Type B pancreatic cell (in vitro differentiated cells): ENCODE measurements around the gene MS4A6A. TPM values are rescaled to one million over a fixed set of nuclear protein-coding genes. Genes with fewer than 3 reads are reported as not detected.

Source experiments
- DNase-seq: peaks from one replicate; pipeline ENCODE4 v3.0.0; 2021; ENCODE audit warnings: mixed read lengths; ENCODE audit not compliant: unreplicated experiment; ENCODE audit errors: extremely low spot score
- H3K27ac Mint-ChIP-seq: 2 replicates; pipeline ENCODE4 v1.8.0; 2021; ENCODE audit warnings: mild to moderate bottlenecking, mixed read lengths
- H3K27me3 Mint-ChIP-seq: 2 replicates; pipeline ENCODE4 v1.8.0; 2021; ENCODE audit warnings: mixed read lengths
- H3K36me3 Mint-ChIP-seq: 2 replicates; pipeline ENCODE4 v1.8.0; 2021; ENCODE audit warnings: mixed read lengths
- H3K4me1 Mint-ChIP-seq: one replicate; pipeline ENCODE4 v1.8.0; 2021; ENCODE audit warnings: mixed read lengths; ENCODE audit not compliant: unreplicated experiment
- H3K4me3 Mint-ChIP-seq: 2 replicates; pipeline ENCODE4 v1.8.0; 2021; ENCODE audit warnings: mild to moderate bottlenecking, mixed read lengths
- H3K9me3 Mint-ChIP-seq: 2 replicates; pipeline ENCODE4 v1.8.0; 2021; ENCODE audit warnings: mixed read lengths
- total RNA-seq: library from RNA; stranded (reverse); gene quantifications from 2 replicates; pipeline ENCODE4 v1.2.1, GENCODE V29; 2021; ENCODE audit warnings: low replicate concordance
- TF ChIP-seq, protein P1 (sequence below): fragments of 200-600 bp; sonication (generic); conservative IDR thresholded peaks from 2 replicates; pipeline ENCODE4 v1.5.0; 2021; ENCODE audit warnings: antibody characterized with exemption, mild to moderate bottlenecking

MS4A6A gene
- total RNA-seq, 1 donor from 2014 or later, result 4.2 TPM

DNA sequence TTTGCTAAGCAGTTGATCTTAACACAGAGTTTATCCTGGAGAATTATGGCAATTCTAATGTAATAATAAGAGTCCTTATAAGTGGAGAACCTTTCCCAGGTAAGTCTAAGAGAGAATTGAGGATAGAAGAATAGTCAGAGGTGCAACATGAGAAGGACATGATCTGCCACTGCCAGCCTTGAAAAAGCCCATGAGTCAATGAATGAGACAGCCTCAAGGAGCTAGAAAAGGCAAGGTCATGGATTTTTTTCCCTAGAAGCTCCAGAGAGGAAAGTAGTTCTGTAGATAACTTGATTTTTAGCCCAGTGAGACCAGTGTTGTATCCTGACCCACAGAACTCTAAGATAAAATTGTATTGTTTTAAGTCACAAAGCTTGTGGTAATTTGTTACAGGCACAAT lies 16.9 kb downstream of the MS4A6A start:
- Mint-ChIP-seq H3K4me3 (no peak overlapping the region), H3K9me3 (peaks cover 6% of the 10 kb centered on the region), H3K27me3 (no peaks in the 10 kb centered on the region), H3K4me1 (no peaks in the 10 kb centered on the region), H3K27ac (no peak overlapping the region), H3K36me3 (no peaks in the 10 kb centered on the region)
- no peak for DNase-seq
- TF ChIP-seq, protein P1, sequence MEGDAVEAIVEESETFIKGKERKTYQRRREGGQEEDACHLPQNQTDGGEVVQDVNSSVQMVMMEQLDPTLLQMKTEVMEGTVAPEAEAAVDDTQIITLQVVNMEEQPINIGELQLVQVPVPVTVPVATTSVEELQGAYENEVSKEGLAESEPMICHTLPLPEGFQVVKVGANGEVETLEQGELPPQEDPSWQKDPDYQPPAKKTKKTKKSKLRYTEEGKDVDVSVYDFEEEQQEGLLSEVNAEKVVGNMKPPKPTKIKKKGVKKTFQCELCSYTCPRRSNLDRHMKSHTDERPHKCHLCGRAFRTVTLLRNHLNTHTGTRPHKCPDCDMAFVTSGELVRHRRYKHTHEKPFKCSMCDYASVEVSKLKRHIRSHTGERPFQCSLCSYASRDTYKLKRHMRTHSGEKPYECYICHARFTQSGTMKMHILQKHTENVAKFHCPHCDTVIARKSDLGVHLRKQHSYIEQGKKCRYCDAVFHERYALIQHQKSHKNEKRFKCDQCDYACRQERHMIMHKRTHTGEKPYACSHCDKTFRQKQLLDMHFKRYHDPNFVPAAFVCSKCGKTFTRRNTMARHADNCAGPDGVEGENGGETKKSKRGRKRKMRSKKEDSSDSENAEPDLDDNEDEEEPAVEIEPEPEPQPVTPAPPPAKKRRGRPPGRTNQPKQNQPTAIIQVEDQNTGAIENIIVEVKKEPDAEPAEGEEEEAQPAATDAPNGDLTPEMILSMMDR, result no peak

DNA sequence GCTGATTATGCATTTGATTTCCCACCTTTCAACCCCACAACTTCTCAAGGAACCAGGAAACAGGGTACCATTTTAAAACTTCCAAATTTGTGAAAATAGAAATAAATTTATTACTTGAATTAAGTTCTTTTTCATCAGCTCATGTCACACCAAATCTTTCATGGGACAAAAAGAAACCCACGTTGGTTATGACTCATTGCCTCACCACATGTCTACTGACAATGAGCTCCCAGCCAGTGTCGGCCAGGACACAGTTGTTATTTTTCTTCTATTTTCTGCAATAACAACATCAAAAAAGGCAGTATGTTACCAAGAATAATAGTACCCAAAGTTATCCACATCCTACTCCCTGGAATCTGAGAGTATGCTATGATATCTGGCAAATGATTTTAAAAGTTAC lies 17.3 kb downstream of the MS4A6A start:
- Mint-ChIP-seq H3K9me3 (peaks cover 4% of the 10 kb centered on the region), H3K36me3 (no peaks in the 10 kb centered on the region)

GRCh38 chr11:60164550-60165075 lies 18.3 kb downstream of the MS4A6A start:
- no peaks in the 10 kb centered on the region for H3K27me3 Mint-ChIP-seq
- H3K4me1 Mint-ChIP-seq, result no peaks in the 10 kb centered on the region
- no peaks in the 10 kb centered on the region for H3K9me3 Mint-ChIP-seq
- no peak overlapping the region for H3K27ac Mint-ChIP-seq
- H3K4me3 Mint-ChIP-seq, result no peak overlapping the region
- no peak for DNase-seq
- TF ChIP-seq, protein P1, result no peak
- no peaks in the 10 kb centered on the region for H3K36me3 Mint-ChIP-seq

More for the DNA sequence above, 17.3 kb downstream of the MS4A6A start:
- no peak for DNase-seq
- H3K27me3 Mint-ChIP-seq, result no peaks in the 10 kb centered on the region
- TF ChIP-seq, protein P1, result no peak
- H3K4me3 Mint-ChIP-seq, result no peak overlapping the region
- H3K4me1 Mint-ChIP-seq, result no peaks in the 10 kb centered on the region
- no peak overlapping the region for H3K27ac Mint-ChIP-seq

- Mint-ChIP-seq H3K4me3 (no peak overlapping the region), H3K27me3 (no peaks in the 10 kb centered on the region), H3K9me3 (no peaks in the 10 kb centered on the region), H3K27ac (no peak overlapping the region), H3K36me3 (no peaks in the 10 kb centered on the region), H3K4me1 (no peaks in the 10 kb centered on the region)
- no peak for DNase-seq
- TF ChIP-seq, protein P1, result no peak
Measured at GRCh38 chr11:60161766-60162165, 21.1 kb downstream of the MS4A6A start.

DNA sequence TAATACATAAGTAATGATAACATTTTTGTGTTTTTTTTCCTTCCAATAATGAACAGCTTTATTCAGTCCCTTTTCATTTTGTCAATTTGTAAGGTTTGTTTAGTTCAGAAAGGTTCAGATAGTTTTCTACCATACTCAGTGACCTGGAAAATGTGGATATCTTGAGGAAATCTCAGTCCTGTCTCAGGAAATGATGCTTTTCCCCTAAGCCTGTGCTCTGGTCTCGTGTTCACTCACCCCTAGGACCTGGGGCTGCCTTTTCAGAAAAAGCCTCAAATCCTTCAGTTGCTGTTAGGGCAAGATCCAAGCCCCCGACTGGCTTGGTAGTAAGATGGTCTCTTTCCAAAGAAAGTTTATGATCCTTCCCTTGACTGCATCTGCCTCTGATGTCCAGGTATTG lies 21.8 kb downstream of the MS4A6A start:
- Mint-ChIP-seq H3K4me3 (no peak overlapping the region), H3K36me3 (no peaks in the 10 kb centered on the region), H3K9me3 (no peaks in the 10 kb centered on the region), H3K27me3 (no peaks in the 10 kb centered on the region), H3K4me1 (no peaks in the 10 kb centered on the region), H3K27ac (no peak overlapping the region)
- TF ChIP-seq, protein P1, result no peak
- DNase-seq, result no peak

- no peaks in the 10 kb centered on the region for H3K9me3 Mint-ChIP-seq
- no peak overlapping the region for H3K27ac Mint-ChIP-seq
Measured at GRCh38 chr11:60159868-60160267, 23.0 kb downstream of the MS4A6A start.

More at GRCh38 chr11:60159868-60160267, 23.0 kb downstream of the MS4A6A start:
- Mint-ChIP-seq H3K4me1 (no peaks in the 10 kb centered on the region), H3K4me3 (no peak overlapping the region), H3K36me3 (no peaks in the 10 kb centered on the region), H3K27me3 (no peaks in the 10 kb centered on the region)
- TF ChIP-seq, protein P1, result no peak
- DNase-seq, result no peak
